HG03108 (cell line): Measurements from ENCODE around the gene C1orf21.

Source experiments
- ATAC-seq: cut with Tn5 transposase; IDR thresholded peaks from one replicate; pipeline ENCODE4 v1.9.1; 2021; ENCODE audit warnings: moderate library complexity; ENCODE audit not compliant: unreplicated experiment

C1orf21 gene

DNA sequence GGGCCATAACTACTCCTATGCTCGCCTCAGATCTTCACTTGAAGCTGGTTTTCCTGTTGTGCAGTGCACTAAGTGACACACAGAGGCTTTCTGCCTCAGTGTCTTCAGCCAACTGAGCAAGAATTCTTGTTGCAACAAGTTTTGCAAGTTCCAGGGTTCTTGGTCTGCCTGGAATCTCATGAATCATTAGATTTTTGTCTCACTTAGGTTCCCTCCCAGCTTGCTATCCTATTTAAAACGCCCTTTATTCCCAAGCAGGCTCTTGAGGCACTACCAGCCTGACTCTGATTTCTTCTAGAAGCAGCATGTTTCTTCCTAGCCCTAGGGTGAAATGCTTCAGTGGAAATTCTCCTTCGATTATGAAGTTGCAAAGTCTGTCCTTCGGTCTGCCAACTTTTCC is 158.8 kb downstream of the C1orf21 start:
- no peak for ATAC-seq

DNA sequence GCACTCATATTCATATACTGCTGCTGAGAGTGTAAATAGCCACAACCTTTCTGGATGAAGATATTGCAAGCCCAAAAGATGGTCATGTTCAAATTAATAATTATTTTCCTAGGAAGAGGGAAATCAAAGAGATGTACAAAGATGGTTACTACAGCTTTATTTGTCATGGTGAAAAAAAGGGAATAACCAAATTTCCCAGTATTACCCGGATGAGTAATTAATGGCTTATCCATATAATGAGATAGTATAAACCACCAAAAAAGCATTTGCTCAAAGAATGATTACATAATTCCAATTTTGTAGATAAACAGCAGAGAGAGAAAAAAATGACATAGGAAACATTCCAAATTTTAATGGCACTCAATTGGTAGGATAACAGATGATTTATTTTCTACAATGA is 165.6 kb downstream of the C1orf21 start:
- ATAC-seq: no peak

DNA sequence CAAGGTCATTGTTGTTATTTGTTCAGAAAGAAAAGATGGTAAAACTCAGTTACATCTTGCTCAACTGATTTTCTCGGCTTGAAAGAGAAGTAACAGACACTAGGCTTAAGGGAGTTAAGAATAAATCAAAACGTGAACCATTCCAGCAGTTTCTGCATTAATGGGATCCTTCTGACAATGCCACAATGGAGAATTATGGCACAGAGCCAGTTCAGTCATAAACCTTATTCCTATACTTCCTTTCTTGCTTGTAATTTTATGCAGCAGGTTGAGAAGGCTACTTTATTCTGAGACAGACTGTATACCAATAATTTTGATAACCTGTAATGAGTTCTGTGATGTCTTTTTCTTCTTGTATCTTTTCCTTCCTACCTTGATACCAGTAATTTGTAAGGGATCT is 167.0 kb downstream of the C1orf21 start:
- ATAC-seq: no peak

DNA sequence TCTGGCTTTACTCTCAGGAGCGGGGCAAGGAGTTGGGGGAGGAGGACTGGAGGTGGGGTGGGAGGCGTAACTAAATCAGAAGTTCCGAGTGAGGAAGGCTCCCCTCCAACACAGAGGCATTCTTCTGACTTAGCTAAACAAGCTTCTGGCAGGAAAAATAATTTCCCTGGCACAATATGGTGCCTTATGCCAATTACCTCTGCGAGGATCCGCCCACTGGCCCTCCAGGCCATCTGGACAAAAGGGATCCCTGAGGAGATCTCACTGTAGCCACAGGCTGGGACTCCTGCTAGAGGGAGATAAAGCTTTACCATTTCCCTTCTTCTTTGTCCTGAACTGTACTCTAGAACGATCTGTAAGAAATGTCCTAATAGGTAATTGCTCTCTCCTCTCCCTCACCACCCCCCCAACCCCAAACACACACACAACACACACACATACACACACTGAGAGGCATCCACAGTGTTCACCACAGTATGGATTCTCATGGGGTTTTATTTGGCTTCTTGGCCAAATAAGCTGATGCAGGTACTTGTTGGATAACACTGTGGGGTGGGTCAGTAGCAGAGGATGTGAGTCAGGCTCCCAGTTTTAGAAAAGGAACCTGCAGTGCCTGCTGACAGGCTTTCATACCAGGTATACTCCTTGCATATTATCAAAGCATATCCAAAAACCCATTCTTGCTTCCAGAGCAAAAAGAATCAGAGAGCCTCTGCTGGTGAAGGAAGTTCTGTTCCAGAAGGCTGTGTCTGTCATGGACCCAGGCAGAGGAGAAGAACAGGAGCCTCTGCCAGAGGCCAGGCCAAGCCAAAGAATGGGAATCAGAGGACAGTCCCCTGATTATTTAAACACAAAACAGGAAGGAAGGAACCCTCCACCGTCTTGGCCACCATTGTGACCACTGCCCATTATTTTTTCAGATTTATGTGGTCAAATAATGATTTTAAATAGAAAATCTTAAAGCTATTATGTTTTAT is 169.1 kb downstream of the C1orf21 start:
- no peak for ATAC-seq

DNA sequence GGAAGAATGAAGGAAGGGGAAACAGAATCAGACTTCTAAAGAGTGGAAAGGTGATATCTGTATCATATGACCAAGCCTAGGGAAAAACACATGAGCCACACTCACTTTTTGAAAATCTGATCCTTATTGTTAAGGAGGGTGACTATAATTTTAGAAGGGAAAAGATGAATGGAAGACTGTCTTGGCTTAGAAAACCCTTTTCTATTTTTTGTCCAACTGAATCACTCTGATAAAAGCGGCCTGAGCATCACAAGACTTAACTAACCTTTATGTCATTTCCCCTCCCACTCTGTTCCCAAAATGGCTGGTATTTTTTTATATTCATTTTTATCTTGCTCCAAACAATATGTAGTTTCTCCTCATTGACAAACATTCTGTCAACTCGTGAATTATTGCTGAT is 169.8 kb downstream of the C1orf21 start:
- no peak for ATAC-seq

DNA sequence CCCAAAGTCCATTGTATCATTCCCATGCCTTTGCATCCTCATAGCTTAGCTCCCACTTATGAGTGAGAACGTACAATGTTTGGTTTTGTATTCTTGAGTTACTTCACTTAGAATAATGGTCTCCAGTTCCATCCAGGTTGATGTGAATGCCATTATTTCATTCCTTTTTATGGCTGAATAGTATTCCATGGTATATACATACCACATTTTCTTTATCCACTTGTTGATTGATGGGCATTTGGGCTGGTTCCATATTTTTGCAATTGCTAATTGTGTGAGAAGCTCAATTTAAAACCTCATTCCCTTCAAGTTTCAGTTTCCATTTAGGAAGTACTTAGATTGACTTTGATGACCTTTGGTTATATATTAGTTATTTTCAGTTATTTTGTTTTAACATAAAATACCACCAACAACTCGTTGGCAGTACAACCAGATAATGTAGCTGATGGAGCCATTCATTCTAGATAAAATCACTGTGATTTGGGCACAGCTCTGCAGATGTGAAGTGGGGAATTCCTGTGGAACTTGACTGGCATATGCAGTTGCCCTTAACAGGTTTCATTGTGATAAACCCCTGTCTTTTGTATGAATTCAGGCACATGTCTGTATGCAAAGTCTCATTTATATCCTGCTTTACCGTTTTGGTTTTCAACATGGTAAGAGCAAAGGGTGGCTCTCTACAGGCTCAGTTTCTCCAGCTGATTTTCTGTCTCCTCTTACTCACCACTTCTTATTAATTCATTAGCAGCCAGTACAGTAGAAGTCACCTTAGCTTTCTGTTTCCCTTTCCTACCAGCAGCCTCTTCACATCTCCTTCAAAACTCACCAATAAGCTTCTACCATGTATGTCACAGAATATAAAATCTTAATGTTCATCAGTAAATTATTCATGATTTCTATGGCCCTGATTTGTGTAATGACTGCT is 170.9 kb downstream of the C1orf21 start:
- ATAC-seq: no peak

DNA sequence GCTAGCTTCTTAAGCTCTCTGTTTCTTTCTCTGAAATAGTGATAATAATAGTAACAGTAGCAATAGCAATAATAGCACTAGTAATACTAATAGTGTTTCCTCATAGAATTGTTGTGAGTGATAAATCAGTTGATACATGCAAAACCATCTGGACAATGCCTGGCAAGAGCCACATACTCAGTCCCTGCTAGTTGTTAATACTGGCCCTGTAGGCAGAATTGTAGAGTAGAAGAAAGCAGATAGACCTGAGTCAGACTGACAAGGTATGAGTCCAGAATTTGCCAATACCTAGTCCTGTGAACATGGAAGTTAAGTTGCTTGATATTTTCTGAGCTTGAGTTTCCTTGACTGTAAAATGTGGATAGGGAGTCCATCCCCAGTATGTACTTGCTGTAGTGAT is 171.9 kb downstream of the C1orf21 start:
- ATAC-seq: no peak

DNA sequence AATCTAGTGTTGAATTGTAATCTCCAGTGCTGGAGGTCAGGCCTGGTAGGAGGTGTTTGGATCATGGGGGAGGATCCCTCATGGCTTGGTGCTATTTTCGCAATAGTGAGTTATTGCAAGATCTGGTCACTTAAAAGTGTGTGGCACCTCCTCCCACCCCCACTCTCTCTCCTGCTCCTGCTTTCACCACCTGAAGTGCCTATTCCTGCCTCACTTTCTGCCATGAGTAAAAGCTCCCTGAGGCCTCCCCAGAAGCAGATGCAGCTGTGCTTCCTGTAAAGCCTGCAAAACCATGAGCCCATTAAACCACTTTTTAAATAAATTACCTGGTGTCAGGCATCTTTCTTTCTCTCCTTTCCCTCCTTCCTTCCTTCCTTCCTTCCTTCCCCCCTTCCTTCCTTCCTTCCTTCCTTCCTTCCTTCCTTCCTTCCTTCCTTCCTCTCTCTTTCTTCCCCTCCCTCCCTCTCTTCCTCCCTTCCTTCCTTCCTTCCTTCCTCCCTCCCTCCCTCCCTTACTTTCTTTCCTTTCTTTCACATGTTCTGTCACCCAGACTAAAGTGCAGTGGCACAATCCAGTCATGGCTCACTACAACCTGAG is 172.4 kb downstream of the C1orf21 start:
- ATAC-seq: no peak

DNA sequence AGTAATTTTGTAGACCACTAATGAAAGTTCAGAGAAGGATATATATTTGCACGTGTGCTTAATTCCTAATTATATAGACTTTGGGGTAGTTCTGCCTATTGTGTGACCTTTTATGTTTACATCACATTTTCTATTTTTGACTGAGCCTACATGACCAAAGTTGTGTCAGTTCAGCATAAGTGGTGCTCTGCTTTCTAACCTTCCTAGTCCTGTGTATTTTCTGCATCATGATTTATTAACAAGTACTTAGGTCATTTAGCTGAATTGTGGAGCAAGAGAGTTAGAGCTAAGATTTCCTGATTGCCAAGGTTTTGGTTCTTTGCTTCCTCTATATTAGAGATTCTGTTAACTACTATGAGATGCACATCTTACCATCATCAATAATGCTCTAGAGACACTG is 176.0 kb downstream of the C1orf21 start:
- ATAC-seq: no peak

DNA sequence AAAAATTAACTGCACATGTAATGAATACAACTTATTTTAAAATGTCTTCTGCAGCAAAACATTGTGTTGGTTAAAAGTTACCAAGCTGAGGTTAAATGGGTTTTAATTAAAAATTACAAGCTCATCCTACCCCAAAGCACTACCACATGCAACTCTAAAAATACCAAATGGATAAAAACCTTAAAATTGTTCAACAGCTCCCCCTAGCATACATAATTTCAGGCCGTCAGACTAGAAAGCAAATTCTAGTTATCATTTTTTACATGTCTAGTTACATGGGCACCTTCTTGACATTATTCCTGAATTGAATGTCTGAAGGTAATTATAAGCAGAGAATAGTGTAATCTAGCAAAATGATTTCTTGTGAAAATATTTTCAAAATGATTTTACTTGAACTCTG is 176.5 kb downstream of the C1orf21 start:
- no peak for ATAC-seq

DNA sequence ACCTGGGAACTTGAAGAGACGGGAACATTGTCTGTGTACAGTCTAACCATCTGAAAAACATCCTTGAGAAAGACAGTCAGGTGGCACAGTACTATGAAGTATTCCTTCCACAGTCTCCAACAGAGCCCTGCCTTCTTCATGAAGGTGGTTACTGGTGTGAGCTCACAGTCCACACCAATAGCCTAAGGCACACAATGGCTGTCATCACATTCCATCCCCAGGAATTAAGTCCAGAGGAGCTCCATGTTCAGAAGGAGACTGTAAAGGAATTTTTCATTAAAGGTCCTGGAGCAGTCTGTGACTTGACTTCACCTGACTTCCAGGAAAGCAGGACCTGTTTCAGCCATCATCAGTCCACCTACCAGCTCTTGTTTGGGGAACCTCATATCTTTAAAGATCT is 180.2 kb downstream of the C1orf21 start:
- no peak for ATAC-seq

DNA sequence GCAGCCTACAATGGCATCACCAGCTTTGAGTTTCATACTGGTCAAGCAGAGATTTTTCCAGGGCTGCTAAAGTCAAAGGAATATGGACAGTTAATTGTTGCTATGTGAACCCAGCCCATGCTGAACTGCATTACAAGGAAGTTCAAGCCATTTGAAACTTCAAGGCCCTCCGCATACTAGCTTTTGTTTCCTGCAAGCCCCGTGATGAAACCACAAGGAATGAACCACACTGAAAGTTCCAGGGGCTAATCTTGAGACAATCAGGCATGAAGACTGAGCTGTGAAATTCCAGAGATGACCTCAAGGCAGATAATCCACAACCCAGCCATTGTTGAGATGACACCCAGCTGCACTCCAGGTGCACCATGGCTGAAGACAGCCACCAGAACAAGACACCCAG is 180.8 kb downstream of the C1orf21 start:
- ATAC-seq: no peak

DNA sequence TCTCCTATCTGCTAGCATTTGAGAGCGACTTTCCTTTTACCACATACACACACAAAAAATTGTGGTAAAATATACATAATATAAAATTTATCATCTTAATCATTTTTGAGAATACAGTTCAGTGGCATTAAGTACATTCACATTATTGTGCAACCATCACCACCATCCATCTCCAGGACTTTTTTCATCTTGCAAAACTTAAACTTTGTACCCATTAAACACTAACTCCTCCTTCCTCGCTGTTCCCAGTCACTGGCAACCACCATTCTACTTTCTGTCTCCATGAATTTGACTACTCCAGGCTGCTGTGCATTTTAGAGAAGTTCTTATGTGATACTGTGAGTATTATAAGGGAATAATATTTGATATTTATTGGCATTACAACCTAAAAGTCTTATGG is 181.3 kb downstream of the C1orf21 start:
- ATAC-seq: no peak

DNA sequence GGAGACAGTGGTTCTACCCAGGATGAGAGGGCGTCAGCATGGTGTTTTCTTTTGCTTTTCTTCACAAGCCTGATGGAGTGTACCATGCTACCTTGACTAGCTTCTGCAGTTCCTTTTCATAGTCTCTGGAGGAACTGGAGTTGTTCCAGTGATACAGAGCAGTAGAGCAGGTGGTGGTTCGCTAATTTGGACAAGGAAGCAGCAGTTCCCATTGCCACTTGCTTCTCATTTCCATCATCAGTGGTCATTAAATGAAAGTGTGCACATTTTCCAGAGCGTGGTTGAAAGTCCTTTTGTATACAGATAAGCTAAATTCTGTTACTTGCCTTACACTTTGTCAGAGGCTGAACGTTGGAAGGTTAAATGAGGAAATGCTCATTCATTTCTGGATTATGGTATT is 182.3 kb downstream of the C1orf21 start:
- ATAC-seq: no peak

DNA sequence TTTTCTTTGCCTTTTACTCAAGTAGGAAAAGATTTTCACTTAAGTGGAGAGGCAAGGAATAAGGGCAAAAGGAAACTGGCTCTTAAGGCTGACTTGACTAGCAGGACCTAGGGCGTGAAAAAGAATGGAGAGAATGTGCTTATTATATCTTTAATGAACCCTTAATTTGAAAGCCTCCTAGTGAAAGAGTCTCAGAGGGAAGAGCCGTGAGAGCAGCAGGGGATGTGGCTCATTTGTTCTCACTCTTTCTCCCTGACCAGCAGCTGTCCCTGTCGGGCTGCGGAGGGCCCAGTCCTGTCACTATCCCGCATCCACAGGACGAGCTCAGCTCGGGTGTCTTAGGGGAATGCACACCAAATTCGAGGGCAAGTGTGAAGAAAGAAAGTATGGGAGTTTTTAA is 187.8 kb downstream of the C1orf21 start:
- no peak for ATAC-seq

DNA sequence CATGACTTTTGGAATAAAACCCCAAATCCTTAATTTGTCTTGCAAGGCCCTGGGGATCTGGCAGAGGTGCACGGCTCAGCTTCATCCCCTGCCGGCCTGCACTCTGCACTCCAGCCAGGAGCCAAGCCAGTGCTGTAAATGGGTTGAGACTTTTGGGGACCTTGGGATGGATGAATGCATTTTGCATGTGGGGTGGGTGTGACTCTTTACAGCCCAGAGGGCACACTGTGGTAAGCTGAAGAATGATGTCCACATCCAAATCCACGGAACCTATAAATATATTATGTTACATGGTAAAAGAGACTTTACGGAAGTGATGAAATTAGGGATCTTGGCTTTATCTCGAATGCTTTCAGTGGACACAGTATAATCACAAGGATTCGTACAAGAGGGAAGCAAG is 190.0 kb downstream of the C1orf21 start:
- ATAC-seq: no peak

DNA sequence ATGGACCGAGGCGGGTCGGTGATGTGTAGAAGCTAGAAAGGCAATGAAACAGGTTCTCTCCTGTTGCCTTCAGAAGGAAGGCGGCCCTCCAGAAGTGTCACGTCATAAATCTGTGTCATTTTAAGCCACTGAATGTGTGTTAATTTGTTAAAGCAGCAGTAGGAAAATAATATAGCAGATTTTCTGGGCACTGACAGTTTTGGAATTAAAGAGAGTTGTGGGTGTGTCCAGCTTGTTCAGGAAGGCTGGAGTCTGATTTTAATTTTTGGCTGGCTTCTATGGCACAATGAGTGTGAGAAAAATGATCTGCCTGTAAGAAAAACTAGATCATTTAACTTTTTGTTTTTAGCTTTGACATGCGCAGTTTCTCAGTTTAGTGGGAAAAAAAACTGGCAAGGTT is 190.5 kb downstream of the C1orf21 start:
- no peak for ATAC-seq

DNA sequence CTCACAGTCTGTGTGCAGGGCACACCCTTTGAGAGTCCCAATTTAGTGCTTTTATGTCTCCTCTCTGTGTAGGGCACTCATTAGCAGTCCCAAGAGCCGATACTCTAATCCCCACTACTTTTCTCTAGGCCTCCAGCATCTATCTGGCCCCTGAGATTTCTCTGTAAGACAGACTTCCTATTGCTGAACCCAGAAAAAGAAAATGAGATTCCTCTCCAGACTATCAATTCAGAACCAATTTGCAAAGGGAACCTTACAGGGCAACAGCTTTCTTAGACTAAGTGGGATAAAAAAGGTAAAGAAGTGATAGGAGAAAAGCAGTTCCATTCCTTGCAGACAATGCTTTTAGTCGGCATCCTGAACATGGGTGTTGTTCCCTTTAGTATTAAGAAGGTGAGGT is 195.6 kb downstream of the C1orf21 start:
- no peak for ATAC-seq

DNA sequence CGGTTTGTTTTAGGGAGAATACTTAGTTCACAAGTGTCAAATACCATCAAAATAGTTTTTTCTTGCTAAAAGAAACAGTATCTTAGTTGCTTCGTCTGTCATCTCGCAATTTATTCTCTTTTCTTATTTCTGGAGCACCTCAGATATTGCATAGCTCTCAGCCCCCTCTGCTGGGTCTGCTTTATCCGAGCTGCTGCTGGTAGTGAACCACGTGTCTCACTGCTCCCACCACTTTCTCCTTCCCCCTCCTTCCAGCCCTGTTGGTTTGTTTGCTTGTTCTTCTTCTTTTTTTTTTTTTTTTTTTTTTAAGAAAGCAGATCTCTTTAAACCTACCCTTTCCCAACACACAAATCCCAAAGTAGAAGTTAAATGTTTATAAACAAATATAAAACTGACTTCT is 197.0 kb downstream of the C1orf21 start:
- ATAC-seq: no peak

DNA sequence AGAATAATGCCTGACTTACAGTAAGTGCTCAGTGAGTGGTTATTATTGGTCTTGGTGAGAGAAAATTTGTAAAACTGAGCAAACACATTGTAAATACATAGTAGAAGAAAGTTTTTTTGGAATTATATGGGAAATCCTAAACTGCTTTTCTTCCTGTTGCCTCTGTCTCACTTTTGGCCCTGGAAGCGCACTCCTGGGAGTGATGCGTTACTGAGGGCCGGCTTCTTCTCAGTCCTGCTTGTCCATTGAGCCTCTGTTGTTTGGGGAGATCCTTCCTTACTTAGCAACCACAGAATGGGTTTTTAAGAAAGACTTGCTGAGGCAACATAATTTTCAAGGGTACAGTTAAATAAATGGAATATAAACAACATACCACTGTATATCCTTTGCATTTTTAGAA is 201.9 kb downstream of the C1orf21 start:
- ATAC-seq: no peak

DNA sequence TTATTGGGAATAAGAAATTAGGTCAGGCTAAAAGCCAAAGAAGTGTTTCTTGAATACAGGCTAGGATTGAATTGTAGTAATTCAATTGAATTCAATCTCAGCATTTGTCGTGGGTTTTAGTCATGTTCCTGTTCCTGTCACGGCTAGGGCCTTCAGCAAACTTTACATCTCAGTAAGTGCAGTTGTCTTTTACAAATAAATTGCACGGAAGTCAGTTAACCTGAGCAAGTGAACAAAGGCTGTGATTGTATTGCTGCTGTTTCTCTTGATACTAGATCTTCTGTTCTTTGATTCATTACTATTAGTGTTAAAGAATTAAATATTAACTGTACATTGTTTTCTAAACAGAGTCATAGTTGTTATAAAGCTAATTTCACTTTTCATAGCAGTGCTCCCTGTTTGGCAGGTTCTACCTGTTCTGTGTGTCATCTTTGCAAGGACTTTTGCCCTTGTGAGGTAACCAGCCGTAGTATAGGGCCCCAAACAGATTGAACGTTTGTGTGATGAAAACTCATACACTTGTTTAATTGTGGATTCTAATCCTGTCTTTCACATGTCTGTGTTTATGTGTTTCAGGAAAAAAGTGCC is 203.4 kb downstream of the C1orf21 start:
- ATAC-seq: no peak
